GM18526 (cell line): ENCODE data around the gene SIPA1.
A peak's percentile ranks its signal among the peaks of the same experiment; 100 is the strongest.

ENCODE experiments used
- POLR2A ChIP-seq: IDR thresholded peaks from 3 replicates; pipeline ENCODE4 v1.6.1; 2011; ENCODE audit not compliant: insufficient read length; ENCODE audit errors: extremely low read depth

SIPA1 gene

GRCh38 chr11:65637794-65638419 lies at the start of gene SIPA1:
SIPA1 (plus strand) TSS chr11:65638101; CDS start chr11:65640922, 2,821 bp downstream.
- peak; percentile 72 for TF ChIP-seq POLR2A

GRCh38 chr11:65588199-65589054 lies 49.5 kb upstream of the SIPA1 start:
- TF ChIP-seq POLR2A: peak; percentile 24

GRCh38 chr11:65589444-65590239 lies 48.3 kb upstream of the SIPA1 start:
- TF ChIP-seq POLR2A: no peak

GRCh38 chr11:65590240-65590738 lies 47.6 kb upstream of the SIPA1 start:
- no peak for TF ChIP-seq POLR2A

- no peak for TF ChIP-seq POLR2A
Observed at GRCh38 chr11:65591939-65592857, 45.7 kb upstream of the SIPA1 start.

GRCh38 chr11:65592858-65593517 lies 44.9 kb upstream of the SIPA1 start:
- no peak for TF ChIP-seq POLR2A

- TF ChIP-seq POLR2A: peak; percentile 9
Observed at GRCh38 chr11:65593518-65594414, 44.1 kb upstream of the SIPA1 start.

- no peak for TF ChIP-seq POLR2A
Observed at GRCh38 chr11:65595131-65595530, 42.8 kb upstream of the SIPA1 start.

GRCh38 chr11:65595543-65596281 lies 42.2 kb upstream of the SIPA1 start, which contains the start of gene KCNK7:
KCNK7 (minus strand) TSS chr11:65595800; CDS start chr11:65595772, 28 bp downstream.
- TF ChIP-seq POLR2A: no peak

GRCh38 chr11:65596520-65596919 lies 41.4 kb upstream of the SIPA1 start:
- no peak for TF ChIP-seq POLR2A

GRCh38 chr11:65598258-65598699 lies 39.6 kb upstream of the SIPA1 start:
- no peak for TF ChIP-seq POLR2A
